Measurements from ENCODE around the gene ETFB. TPM values are rescaled to one million over a fixed set of nuclear protein-coding genes. Genes with fewer than 3 reads are reported as not detected.

ETFB gene
- total RNA-seq, 1 experiment from 2014 or later: 140 TPM

DNA sequence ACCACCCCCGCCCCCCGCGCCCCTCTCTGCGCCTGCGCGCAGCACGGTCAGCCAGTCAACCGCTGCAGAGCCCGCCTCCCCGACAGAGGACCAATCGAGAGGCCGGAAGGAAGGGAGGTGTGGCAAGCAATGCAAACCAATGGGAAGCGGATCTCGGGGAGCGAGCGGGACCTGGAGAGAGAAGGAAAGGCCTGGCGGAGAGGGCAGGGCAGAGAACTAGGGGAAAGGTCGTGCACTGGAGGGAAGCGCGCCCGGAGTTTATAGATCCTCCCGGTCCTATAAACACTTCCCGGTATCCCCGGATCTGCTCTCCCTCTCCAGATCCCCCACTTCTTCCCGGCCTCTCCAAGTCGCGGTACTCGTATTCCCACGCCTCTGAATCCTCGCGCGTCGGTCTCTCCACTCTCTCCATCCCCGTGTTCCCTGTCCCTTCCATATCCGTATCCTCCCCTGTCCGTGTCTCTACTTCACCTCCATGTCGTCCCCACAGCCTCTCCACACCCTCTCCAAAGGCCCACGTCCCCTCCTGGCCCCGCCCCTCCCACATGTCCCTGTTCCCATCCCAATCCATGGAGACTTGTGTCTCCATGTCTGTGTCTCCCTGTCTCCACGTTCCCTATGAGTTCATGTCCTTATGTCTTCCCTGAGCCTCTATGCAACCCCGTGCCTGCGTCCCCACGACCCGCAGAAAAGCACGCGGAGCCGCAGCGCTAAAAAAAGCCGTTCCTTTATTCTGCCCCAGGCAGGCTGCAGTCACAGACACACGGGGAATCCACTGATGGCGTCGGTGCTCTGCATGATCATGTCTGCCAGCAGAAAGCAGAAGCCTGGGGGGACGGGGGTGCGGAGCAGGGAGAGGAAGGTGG is 434 bp upstream of the ETFB start:
- TSS peak; percentile 63 for BruUV-seq (replicated peaks)

DNA sequence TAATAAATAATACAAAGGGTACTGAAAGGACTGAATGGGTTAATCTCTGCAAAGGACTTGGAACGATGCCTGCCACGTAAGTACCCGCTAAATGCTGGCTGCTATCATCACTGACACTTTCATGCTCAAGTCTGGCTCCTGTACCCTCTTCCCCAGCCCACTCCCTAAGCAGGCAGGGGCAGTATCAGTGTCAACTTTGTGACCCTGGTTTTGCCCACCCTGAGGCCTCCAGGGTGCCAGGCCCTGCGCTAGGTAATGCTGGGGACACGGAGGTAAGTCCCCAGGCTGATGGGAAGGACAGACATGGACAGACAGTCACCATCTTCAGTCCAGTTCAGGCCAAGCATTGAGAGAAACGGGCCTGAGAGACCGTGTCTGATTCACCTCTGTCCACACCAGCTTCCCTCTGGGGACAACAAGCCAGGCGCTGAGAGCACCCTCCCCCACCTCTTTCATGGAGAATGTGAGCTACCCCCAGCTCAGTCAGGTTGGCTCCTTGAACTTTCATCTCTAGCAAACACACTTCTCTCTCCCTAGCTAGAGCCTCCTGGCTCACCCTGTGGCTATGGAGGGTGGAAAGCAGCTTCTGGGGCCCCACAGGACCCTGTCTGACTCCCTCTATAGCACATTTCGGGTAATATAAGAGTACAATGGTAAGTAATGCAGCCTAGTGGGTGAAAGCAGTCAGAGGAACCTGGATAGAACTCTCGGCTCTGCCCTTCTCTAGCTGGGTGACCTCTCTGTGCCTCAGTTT is 800 bp downstream of the ETFB start:
- Histone ChIP-seq H3K36me3 (ENCODE audit: control insufficient read depth in 1 of 2, insufficient read depth in 2 of 2, low read length in 2 of 2) (no peaks in the 10 kb centered on the region), H3K9me3 (ENCODE audit: control insufficient read depth in 1 of 2, insufficient read depth in 1 of 2, low read depth in 1 of 2, low read length in 2 of 2) (no peaks in the 10 kb centered on the region), H3K79me2 (ENCODE audit: insufficient read depth, low read length) (peaks cover 53% of the 10 kb centered on the region), H4K20me1 (ENCODE audit: insufficient read depth) (no peaks in the 10 kb centered on the region), H3K9me2 (ENCODE audit: insufficient read depth) (no peaks in the 10 kb centered on the region), H3K4me3 (replicated peaks in 1 of 2; ENCODE audit: low read depth in 1 of 2, low read length in 2 of 2) (peak overlapping the region; percentile 78 to 94), H3K27ac (ENCODE audit: low read depth, low read length) (peak overlapping the region; percentile 68), H3K4me2 (ENCODE audit: low read length) (peak overlapping the region; percentile 88), H3K9ac (ENCODE audit: low read length) (peak overlapping the region; percentile 96), H2AFZ (ENCODE audit: low read depth, low read length, poor library complexity, severe bottlenecking) (no peak overlapping the region), H3K4me1 (ENCODE audit: control insufficient read depth in 1 of 2, insufficient read depth in 2 of 2, low read length in 2 of 2) (peaks cover 38 to 60% of the 10 kb centered on the region in 2 experiments), H3K27me3 (ENCODE audit: insufficient read depth, low read length) (no peaks in the 10 kb centered on the region)
- ATAC-seq (no peak), DNase-seq (ENCODE audit: low read depth, low spot score) (no peak)
- ChIA-PET RAD21 (ENCODE audit: low non-redundant PET in 1 of 2, low total read pairs in 2 of 2, uncharacterized antibody in 2 of 2, unreplicated experiment in 2 of 2) (interaction anchor here in 1 of 2 experiments (0.5 kb wide), 1 partner anchor 296 kb away, joined by 3 read pairs; no protein-coding TSS in a partner anchor), CTCF (no interaction called here), POLR2A (no interaction called here)
- no TSS peak for BruUV-seq (replicated peaks)
- intact Hi-C loops (cut with micrococcal nuclease): no loop called here
- TF ChIP-seq SP1 (IDR thresholded peaks at IDR 0.05; ENCODE audit: low read depth): no peak
- TF ChIP-seq EZH2 (IDR thresholded peaks at IDR 0.05): no peak
- no peak for TF ChIP-seq TCF7L2 (IDR thresholded peaks at IDR 0.05; ENCODE audit: borderline replicate concordance, extremely low read depth, insufficient read depth, insufficient read length)
- TF ChIP-seq, protein P1, sequence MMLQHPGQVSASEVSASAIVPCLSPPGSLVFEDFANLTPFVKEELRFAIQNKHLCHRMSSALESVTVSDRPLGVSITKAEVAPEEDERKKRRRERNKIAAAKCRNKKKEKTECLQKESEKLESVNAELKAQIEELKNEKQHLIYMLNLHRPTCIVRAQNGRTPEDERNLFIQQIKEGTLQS (IDR thresholded peaks at IDR 0.05): no peak
- no peak for TF ChIP-seq JUND (IDR thresholded peaks at IDR 0.05)
- no peak for TF ChIP-seq ELF1 (IDR thresholded peaks at IDR 0.05; ENCODE audit: borderline replicate concordance, low read depth)
- no peak for TF ChIP-seq CBX3 (IDR thresholded peaks at IDR 0.05; ENCODE audit: low read depth)
- TF ChIP-seq ZFX (IDR thresholded peaks at IDR 0.05): no peak
- no peak for TF ChIP-seq YY1 (IDR thresholded peaks at IDR 0.05; ENCODE audit: extremely low read depth, insufficient replicate concordance, low read depth, low read length)
- TF ChIP-seq EZH2phosphoT487 (IDR thresholded peaks at IDR 0.05; ENCODE audit: borderline replicate concordance): no peak
- TF ChIP-seq, protein P2, sequence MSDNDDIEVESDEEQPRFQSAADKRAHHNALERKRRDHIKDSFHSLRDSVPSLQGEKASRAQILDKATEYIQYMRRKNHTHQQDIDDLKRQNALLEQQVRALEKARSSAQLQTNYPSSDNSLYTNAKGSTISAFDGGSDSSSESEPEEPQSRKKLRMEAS (IDR thresholded peaks at IDR 0.05): no peak

More for the DNA sequence above, 434 bp upstream of the ETFB start:
- no peaks in the 10 kb centered on the region for H3K9me2 ChIP-seq (ENCODE audit: insufficient read depth)
- intact Hi-C loops (cut with micrococcal nuclease): loop anchor here (1.0 kb wide), 2 partner anchors 27 to 28 kb away; no protein-coding TSS in a partner anchor
- H3K27me3 ChIP-seq (ENCODE audit: insufficient read depth, low read length): no peaks in the 10 kb centered on the region
- ChIA-PET POLR2A (interaction anchor here (1.4 to 1.5 kb wide), 2 partner anchors 27 to 29 kb away, joined by 7 to 12 read pairs; no protein-coding TSS in a partner anchor), RAD21 (ENCODE audit: low non-redundant PET in 1 of 2, low total read pairs in 2 of 2, uncharacterized antibody in 2 of 2, unreplicated experiment in 2 of 2) (interaction anchor here in 1 of 2 experiments (1.0 kb wide), 1 partner anchor 27 kb away, joined by 4 read pairs; no protein-coding TSS in a partner anchor), CTCF (interaction anchor here (1.1 kb wide), 1 partner anchor 31 kb away, joined by 3 read pairs; no protein-coding TSS in a partner anchor)
- peaks cover 38 to 54% of the 10 kb centered on the region in 2 experiments for H3K4me1 ChIP-seq (ENCODE audit: control insufficient read depth in 1 of 2, insufficient read depth in 2 of 2, low read length in 2 of 2)
- no peaks in the 10 kb centered on the region for H3K9me3 ChIP-seq (ENCODE audit: control insufficient read depth in 1 of 2, insufficient read depth in 1 of 2, low read depth in 1 of 2, low read length in 2 of 2)
- H2AFZ ChIP-seq (ENCODE audit: low read depth, low read length, poor library complexity, severe bottlenecking): no peak overlapping the region
- DNase-seq (ENCODE audit: low read depth, low spot score): peak; percentile 95
- peak overlapping the region; percentile 88 for H3K4me2 ChIP-seq (ENCODE audit: low read length)
- no peaks in the 10 kb centered on the region for H3K36me3 ChIP-seq (ENCODE audit: control insufficient read depth in 1 of 2, insufficient read depth in 2 of 2, low read length in 2 of 2)
- H3K4me3 ChIP-seq (replicated peaks in 1 of 2; ENCODE audit: low read depth in 1 of 2, low read length in 2 of 2): peak overlapping the region; percentile 78 to 94
- peaks cover 44% of the 10 kb centered on the region for H3K79me2 ChIP-seq (ENCODE audit: insufficient read depth, low read length)
- peak overlapping the region; percentile 84 for H3K27ac ChIP-seq (ENCODE audit: low read depth, low read length)
- TF ChIP-seq SRF (IDR thresholded peaks at IDR 0.05; ENCODE audit: low read depth) (no peak), CEBPB (IDR thresholded peaks at IDR 0.05; ENCODE audit: low read depth) (no peak), SP1 (IDR thresholded peaks at IDR 0.05; ENCODE audit: low read depth) (peak; percentile 62), POLR2AphosphoS5 (IDR thresholded peaks at IDR 0.05; ENCODE audit: low read depth, low read length) (peak; percentile 86), CBX3 (IDR thresholded peaks at IDR 0.05; ENCODE audit: low read depth) (no peak), POLR2A (IDR thresholded peaks at IDR 0.05; ENCODE audit: borderline replicate concordance, extremely low read depth, insufficient read depth, insufficient read length) (peak; percentile 91), SIN3A (IDR thresholded peaks at IDR 0.05; ENCODE audit: low read depth) (peak; percentile 60)
- TF ChIP-seq, protein P2 (IDR thresholded peaks at IDR 0.05): peak; percentile 35; the same call in 1 of the 2 replicates
- H3K9ac ChIP-seq (ENCODE audit: low read length): peak overlapping the region; percentile 96
- ATAC-seq: peak; percentile 71
- H4K20me1 ChIP-seq (ENCODE audit: insufficient read depth): no peaks in the 10 kb centered on the region

All from HCT116 (cell line).